Right hindlimb (tissue), 1 donor: ENCODE data around the gene CBFA2T3.

Source experiments
- DNase-seq: peaks from one replicate; pipeline ENCODE4 v3.0.0-alpha.2; 2018

CBFA2T3 gene

GRCh38 chr16:88870608-88871348 lies 106.2 kb downstream of the CBFA2T3 start:
- no peak for DNase-seq

GRCh38 chr16:88869673-88869980 lies 107.4 kb downstream of the CBFA2T3 start:
- DNase-seq: no peak

GRCh38 chr16:88868974-88869672 lies 107.9 kb downstream of the CBFA2T3 start:
- DNase-seq: no peak

GRCh38 chr16:88867581-88868246 lies 109.3 kb downstream of the CBFA2T3 start:
- DNase-seq: no peak

- no peak for DNase-seq
Measured at GRCh38 chr16:88866151-88866920, 110.7 kb downstream of the CBFA2T3 start, which contains the start of gene PABPN1L. PABPN1L (minus strand) TSS chr16:88866660; CDS start chr16:88866606, 54 bp downstream.

- no peak for DNase-seq
Measured at GRCh38 chr16:88865742-88866141, 111.3 kb downstream of the CBFA2T3 start.

- no peak for DNase-seq
Measured at GRCh38 chr16:88865310-88865709, 111.7 kb downstream of the CBFA2T3 start.

GRCh38 chr16:88864521-88864920 lies 112.5 kb downstream of the CBFA2T3 start:
- DNase-seq: no peak

- DNase-seq: no peak
Measured at GRCh38 chr16:88864099-88864498, 112.9 kb downstream of the CBFA2T3 start.

- DNase-seq: no peak
Measured at GRCh38 chr16:88863426-88863825, 113.6 kb downstream of the CBFA2T3 start.

GRCh38 chr16:88862968-88863367 lies 114.0 kb downstream of the CBFA2T3 start:
- DNase-seq: no peak

GRCh38 chr16:88861359-88861758 lies 115.6 kb downstream of the CBFA2T3 start:
- DNase-seq: no peak

GRCh38 chr16:88859381-88860091 lies 117.5 kb downstream of the CBFA2T3 start:
- DNase-seq: no peak

GRCh38 chr16:88857728-88858339 lies 119.2 kb downstream of the CBFA2T3 start:
- DNase-seq: peak; percentile 73

- peak; percentile 98 for DNase-seq
Measured at GRCh38 chr16:88856828-88857727, 119.9 kb downstream of the CBFA2T3 start, which contains the start of the genes GALNS and TRAPPC2L. GALNS (minus strand) TSS chr16:88856947; CDS start chr16:88856877, 70 bp downstream. TRAPPC2L (plus strand) TSS chr16:88857127; CDS start chr16:88857151, 24 bp downstream.

GRCh38 chr16:88856122-88856827 lies 120.7 kb downstream of the CBFA2T3 start:
- DNase-seq: no peak

- DNase-seq: no peak
Measured at GRCh38 chr16:88855736-88856121, 121.3 kb downstream of the CBFA2T3 start.

- DNase-seq: no peak
Measured at GRCh38 chr16:88855176-88855575, 121.8 kb downstream of the CBFA2T3 start.

- no peak for DNase-seq
Measured at GRCh38 chr16:88854306-88855111, 122.5 kb downstream of the CBFA2T3 start.
